Neural cell (in vitro differentiated cells): Measurements from ENCODE around the gene EXOC2.
"Not testable (repeated sequence)": the region's sequence is repeated elsewhere in the genome, so short reads cannot be mapped to it uniquely, and the experiment has no call there.

ENCODE experiments used
- EZH2 ChIP-seq: fragments of 200-600, 300-800 bp; shearing (Covaris generic), sonication (generic); IDR thresholded peaks from 2 replicates; pipeline ENCODE4 v1.6.1; 2014; ENCODE audit warnings: antibody characterized with exemption, low read length, borderline replicate concordance, mild to moderate bottlenecking; ENCODE audit not compliant: insufficient read depth, poor library complexity, severe bottlenecking
- POLR2AphosphoS5 ChIP-seq: IDR thresholded peaks from 2 replicates; pipeline ENCODE4 v1.6.1; 2012

GRCh38 chr6:561335-561734 lies 131.6 kb downstream of the EXOC2 start:
- not testable (repeated sequence) for TF ChIP-seq POLR2AphosphoS5, EZH2
